Left kidney (tissue), 8 donors: ENCODE results near the gene OR5AS1. TPM values are rescaled to one million over a fixed set of nuclear protein-coding genes. Genes with fewer than 3 reads are reported as not detected.
"Not testable (repeated sequence)": the region's sequence is repeated elsewhere in the genome, so short reads cannot be mapped to it uniquely, and the experiment has no call there.

Experiments used
- DNase-seq: peaks from one replicate; pipeline ENCODE4 v3.0.0-alpha.2; 2013
- long read RNA-seq, 8 donors: transcript quantifications; one replicate each; lab custom pipeline, GENCODE V29; 2026
- polyA plus RNA-seq: library from polyadenylated mRNA; unstranded; fragments of 120-200 nt; gene quantifications from one replicate; pipeline ENCODE4 v1.2.1, GENCODE V29; 2013; ENCODE audit not compliant: insufficient read length

OR5AS1 gene
- polyA plus RNA-seq: 0.07 TPM
- long read RNA-seq, donor 1: 0 reads
- long read RNA-seq, donor 2: 0 reads
- long read RNA-seq, donor 3: 0 reads
- long read RNA-seq, donor 4: 0 reads
- long read RNA-seq, donor 5: 0 reads
- long read RNA-seq, donor 6: 0 reads
- long read RNA-seq, donor 7: 0 reads
- long read RNA-seq, donor 8: 0 reads

DNA sequence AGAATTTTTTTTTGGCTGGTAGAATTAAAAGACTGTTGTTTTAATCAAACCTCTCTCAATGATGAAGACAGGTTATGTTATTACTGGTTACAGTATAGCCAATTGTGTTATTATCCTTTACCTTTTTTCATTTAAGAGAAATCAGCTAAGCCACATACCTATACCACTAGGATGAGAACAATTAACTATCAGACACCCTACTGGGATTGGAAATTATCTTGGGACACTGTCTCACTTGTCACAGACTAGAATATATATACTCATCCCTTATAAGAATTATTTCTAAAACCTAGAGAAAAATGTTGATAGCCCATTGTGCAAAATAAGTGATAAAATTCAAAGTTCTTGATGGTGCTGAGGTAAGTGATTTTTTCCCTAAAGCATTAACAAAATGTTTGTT, at the start of gene OR5AS1:
OR5AS1 (plus strand) TSS at position 301 of the 400 bp plus-strand sequence. CDS start 2,765 bp downstream, outside the sequence.
- no peak for DNase-seq

DNA sequence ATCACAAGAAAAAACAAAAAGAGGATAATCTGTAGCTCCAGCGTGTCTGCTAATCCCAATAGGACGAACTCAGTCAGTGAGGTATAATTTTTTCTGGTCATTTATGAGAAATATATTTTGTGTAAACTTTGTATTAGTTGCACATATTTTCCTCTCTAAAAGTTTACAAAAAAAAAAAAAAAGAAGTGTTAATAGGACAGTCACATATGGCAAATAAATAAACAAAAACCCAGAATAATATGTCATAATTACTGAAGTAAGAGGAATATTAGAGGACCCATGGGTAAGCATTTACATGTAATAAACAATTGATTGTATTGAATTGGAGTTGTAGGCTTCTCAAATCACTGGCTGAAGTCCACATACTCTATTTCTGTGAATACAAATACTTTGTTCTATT, 32.9 kb upstream of the OR5AS1 start, which contains the start of gene OR5F1:
OR5F1 (minus strand) TSS at position 101 of the 400 bp plus-strand sequence; CDS start at position 101, 0 bp downstream.
- no peak for DNase-seq

DNA sequence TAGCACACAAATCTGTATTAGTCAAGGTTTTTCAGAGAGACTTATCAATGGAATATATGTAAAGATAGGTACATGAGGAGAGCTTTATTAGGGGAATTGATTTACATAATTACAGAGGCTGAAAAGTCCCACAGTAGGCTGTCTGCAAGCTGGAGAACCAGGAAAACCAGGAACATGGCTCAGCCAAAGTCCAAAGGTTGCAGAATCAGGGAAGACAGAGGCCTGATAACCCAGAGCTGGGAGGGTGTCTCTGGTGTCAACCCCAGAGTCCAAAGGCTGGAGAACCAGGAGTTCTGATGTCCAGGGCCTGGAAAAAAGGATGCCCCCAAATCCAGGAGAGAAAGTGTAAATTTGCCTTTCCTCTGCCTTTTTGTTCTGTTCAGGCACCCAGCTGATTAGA, 16.7 kb upstream of the OR5AS1 start:
- DNase-seq: no peak

DNA sequence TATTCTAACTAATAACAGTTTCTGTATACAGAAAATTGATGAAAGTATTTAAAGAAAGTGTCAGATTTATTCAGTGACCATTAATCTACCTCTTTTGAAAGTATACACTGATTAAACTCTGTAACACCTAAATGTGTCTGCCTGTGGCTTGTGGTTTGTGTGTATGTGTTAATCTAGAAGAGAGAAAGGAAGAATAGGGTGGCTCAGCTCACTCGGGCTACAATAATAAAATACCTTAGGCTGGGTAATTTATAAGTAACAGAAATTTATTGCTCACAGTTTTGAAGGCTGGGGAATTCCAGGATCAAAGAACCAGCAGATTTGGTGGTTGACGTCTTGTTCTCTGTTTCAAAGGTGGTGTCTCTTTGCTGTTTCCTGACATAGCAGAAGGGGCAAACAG, 13.6 kb upstream of the OR5AS1 start:
- no peak for DNase-seq

DNA sequence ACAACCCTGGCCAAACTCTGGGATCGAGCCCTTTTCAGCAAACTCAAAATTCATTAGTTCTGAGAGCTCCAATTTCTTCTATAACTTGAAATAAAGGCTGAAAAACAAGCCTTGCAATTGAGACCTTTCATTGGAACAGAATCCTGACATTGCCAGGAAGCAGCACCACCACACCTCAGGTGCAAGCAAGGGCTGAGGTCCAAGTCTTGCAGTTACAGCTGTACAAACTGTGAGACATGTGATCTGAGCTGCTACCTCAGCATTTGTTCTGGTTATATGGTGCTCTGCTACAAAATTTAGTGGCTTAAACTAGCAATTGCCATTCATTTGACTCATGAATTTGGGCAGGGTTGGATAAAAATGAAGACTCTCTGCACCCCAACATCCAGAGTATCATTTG, 18.1 kb downstream of the OR5AS1 start:
- DNase-seq: no peak

DNA sequence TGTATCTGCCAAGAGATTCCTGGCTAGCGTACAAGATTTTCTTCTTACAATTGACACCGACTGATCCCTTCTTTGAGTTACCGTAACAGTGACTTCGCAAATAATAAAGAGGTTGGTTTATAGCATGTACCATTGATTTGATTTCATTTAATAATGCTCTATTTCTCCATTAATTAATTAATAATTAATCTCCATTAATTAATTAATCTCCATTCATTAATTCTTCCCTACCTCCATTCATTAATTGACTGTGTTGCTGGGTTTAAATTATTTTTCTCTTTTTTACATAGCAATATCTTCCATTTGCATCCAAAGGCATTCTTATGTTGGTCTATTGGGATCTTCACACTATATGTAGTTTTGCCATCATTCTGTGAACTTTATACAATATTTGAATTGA, 21.0 kb downstream of the OR5AS1 start:
- DNase-seq: no peak

DNA sequence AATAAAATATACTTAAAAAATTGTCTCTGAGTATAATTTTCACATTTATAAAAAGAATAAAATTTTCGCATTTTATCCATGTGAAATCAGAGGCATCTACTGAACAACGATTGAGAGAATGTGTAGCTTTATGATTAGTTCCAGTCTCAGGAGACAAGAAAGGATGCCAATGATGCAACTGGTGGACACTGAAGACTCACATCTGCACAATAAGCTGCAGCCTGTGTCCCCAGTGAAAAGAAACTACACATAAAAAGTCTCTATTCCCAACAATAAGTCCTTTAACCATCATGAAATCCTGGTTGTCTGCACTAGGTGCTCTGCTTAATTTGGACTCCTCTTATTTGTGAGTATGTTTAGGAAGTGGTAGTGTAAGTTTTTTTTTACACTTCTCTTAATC, 22.0 kb downstream of the OR5AS1 start:
- DNase-seq: no peak

DNA sequence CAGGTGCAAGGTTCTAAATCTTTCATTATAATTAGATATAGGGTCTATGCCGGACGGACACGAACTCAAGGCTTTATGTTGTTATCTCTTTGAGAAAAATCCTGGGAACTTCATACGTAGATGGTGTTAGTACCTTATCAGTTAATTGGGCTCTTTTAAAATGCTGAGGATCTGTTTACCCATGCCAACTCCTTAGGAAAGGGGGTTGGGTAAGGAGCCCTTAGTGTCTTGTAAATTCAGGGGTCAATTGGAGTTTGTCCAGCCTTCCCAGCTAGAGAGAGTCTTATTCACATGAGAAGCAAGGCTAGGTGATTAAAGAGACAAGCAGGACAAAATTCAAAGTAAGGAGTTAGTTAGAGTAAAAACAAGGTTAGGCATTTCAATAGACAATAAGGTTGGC, 28.9 kb downstream of the OR5AS1 start:
- DNase-seq: not testable (repeated sequence)

DNA sequence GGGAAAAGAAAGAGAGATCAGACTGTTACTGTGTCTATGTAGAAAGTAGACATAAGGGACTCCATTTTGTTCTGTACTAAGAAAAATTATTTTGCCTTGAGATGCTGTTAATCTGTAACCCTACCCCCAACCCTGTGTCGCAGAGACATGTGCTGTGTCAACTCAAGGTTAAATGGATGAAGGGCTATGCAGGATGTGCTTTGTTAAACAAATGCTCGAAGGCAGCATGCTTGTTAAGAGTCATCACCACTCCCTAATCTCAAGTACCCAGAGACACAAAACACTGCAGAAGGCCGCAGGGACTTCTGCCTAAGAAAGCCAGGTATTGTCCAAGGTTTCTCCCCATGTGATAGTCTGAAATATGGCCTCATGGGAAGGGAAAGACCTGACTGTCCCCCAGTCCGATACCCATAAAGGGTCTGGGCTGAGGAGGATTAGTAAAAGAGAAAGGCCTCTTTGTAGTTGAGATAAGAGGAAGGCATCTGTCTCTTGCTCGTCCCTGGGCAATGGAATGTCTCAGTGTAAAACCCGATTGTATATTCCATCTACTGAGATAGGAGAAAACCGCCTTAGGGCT, 30.3 kb downstream of the OR5AS1 start:
- DNase-seq: not testable (repeated sequence)

DNA sequence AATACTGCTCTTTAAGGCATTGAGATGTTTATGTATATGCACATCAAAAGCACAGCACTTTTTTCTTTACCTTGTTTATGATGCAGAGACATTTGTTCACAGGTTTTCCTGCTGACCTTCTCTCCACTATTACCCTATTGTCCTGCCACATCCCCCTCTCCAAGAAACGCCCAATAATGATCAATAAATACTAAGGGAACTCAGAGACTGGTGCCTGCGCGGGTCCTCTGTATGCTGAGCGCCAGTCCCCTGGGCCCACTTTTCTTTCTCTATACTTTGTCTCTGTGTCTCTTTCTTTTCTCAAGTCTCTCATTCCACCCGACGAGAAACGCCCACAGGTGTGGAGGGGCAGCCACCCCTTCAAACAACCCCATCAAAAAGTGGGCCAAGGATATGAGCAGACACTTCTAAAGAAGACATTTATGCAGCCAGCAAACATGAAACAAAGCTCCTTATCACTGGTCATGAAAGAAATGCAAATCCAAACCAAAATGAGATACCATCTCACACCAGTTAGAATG, 30.9 kb downstream of the OR5AS1 start:
- DNase-seq: not testable (repeated sequence)

DNA sequence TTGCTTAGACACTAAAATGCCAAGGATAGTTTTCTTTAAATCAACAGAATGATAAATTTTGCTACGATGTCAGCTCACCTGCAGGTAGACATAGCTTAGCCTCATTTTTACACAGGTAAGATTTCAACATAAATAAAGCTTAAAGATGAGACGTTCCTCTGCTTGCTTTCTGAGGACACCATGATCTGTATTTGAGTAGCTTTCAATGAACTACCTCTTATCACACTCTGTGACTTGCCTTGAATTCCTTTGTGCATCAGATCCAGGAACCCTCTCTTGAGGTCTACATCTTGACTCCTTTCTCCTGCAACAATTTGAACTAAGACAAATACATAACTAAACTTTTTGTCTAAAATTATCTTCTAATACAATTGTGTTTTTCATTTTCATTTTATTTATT, 39.5 kb downstream of the OR5AS1 start:
- DNase-seq: no peak

Other genes starting within 250 kb of the OR5AS1 start
- not detected for gene OR5D14, start 232.1 kb upstream of the OR5AS1 start, polyA plus RNA-seq
- not detected for gene OR5L1, start 216.3 kb upstream of the OR5AS1 start, polyA plus RNA-seq
- gene OR5D18, start 208.0 kb upstream of the OR5AS1 start, polyA plus RNA-seq: not detected
- not detected for gene OR5L2, start 200.4 kb upstream of the OR5AS1 start, polyA plus RNA-seq
- gene OR5D16, start 188.9 kb upstream of the OR5AS1 start, polyA plus RNA-seq: not detected
- not detected for gene TRIM51, start 144.4 kb upstream of the OR5AS1 start, polyA plus RNA-seq
- gene OR5W2, start 113.1 kb upstream of the OR5AS1 start, polyA plus RNA-seq: not detected
- gene OR5I1, start 91.3 kb upstream of the OR5AS1 start, polyA plus RNA-seq: not detected
- gene OR10AG1, start 57.7 kb upstream of the OR5AS1 start, polyA plus RNA-seq: not detected
- not detected for gene OR5F1, start 33.0 kb upstream of the OR5AS1 start, polyA plus RNA-seq
- gene OR8I2, start 65.7 kb downstream of the OR5AS1 start, polyA plus RNA-seq: not detected
- not detected for gene OR8H2, start 76.0 kb downstream of the OR5AS1 start, polyA plus RNA-seq
- not detected for gene OR8H3, start 94.7 kb downstream of the OR5AS1 start, polyA plus RNA-seq
- gene OR8J3, start 112.5 kb downstream of the OR5AS1 start, polyA plus RNA-seq: not detected
- not detected for gene OR8K5, start 132.7 kb downstream of the OR5AS1 start, polyA plus RNA-seq
- not detected for gene OR5J2, start 149.0 kb downstream of the OR5AS1 start, polyA plus RNA-seq
- gene OR5T2, start 206.6 kb downstream of the OR5AS1 start, polyA plus RNA-seq: not detected
- not detected for gene OR5T3, start 224.6 kb downstream of the OR5AS1 start, polyA plus RNA-seq
- not detected for gene OR5T1, start 246.5 kb downstream of the OR5AS1 start, polyA plus RNA-seq